Osteocyte (in vitro differentiated cells): ENCODE results near the gene OR2G3. TPM values are rescaled to one million over a fixed set of nuclear protein-coding genes. Genes with fewer than 3 reads are reported as not detected.

Experiments
- DNase-seq: peaks from one replicate; pipeline ENCODE4 v3.0.0; 2021; ENCODE audit warnings: mixed read lengths; ENCODE audit not compliant: unreplicated experiment; ENCODE audit errors: extremely low spot score
- H3K27ac Mint-ChIP-seq: one replicate; pipeline ENCODE4 v1.8.0; 2021; ENCODE audit warnings: mild to moderate bottlenecking, mixed read lengths; ENCODE audit not compliant: unreplicated experiment
- H3K27me3 Mint-ChIP-seq: one replicate; pipeline ENCODE4 v1.8.0; 2021; ENCODE audit warnings: mixed read lengths; ENCODE audit not compliant: unreplicated experiment
- H3K36me3 Mint-ChIP-seq: one replicate; pipeline ENCODE4 v1.8.0; 2021; ENCODE audit warnings: mixed read lengths; ENCODE audit not compliant: unreplicated experiment
- H3K4me1 Mint-ChIP-seq: one replicate; pipeline ENCODE4 v1.8.0; 2021; ENCODE audit warnings: mixed read lengths; ENCODE audit not compliant: unreplicated experiment
- H3K4me3 Mint-ChIP-seq: one replicate; pipeline ENCODE4 v1.8.0; 2021; ENCODE audit warnings: mild to moderate bottlenecking, moderate library complexity, mixed read lengths; ENCODE audit not compliant: unreplicated experiment
- H3K9me3 Mint-ChIP-seq: one replicate; pipeline ENCODE4 v1.8.0; 2021; ENCODE audit warnings: mixed read lengths; ENCODE audit not compliant: unreplicated experiment
- CTCF ChIP-seq: fragments of 200-600 bp; sonication (generic); IDR thresholded peaks from 2 replicates; pipeline ENCODE4 v1.5.0; 2021; ENCODE audit warnings: antibody characterized with exemption, mild to moderate bottlenecking, moderate library complexity
- total RNA-seq: library from RNA; stranded (reverse); gene quantifications from 2 replicates; pipeline ENCODE4 v1.2.1, GENCODE V29; 2021

The OR2G3 gene
- total RNA-seq, 1 donor from 2014 or later: not detected

- no peak for DNase-seq
- no peaks in the 10 kb centered on the region for H3K4me1 Mint-ChIP-seq
- H3K9me3 Mint-ChIP-seq: peaks cover 30% of the 10 kb centered on the region
- no peaks in the 10 kb centered on the region for H3K27me3 Mint-ChIP-seq
- no peak for TF ChIP-seq CTCF
- no peak overlapping the region for H3K27ac Mint-ChIP-seq
- H3K36me3 Mint-ChIP-seq: no peaks in the 10 kb centered on the region
- no peak overlapping the region for H3K4me3 Mint-ChIP-seq
Observed at GRCh38 chr1:247642742-247643141, 37.4 kb downstream of the OR2G3 start.

GRCh38 chr1:247646867-247647266 is 41.5 kb downstream of the OR2G3 start:
- H3K27ac Mint-ChIP-seq: no peak overlapping the region
- H3K36me3 Mint-ChIP-seq: no peaks in the 10 kb centered on the region
- no peaks in the 10 kb centered on the region for H3K4me1 Mint-ChIP-seq
- H3K9me3 Mint-ChIP-seq: peaks cover 8% of the 10 kb centered on the region
- no peaks in the 10 kb centered on the region for H3K27me3 Mint-ChIP-seq
- no peak overlapping the region for H3K4me3 Mint-ChIP-seq
- no peak for TF ChIP-seq CTCF
- no peak for DNase-seq

- H3K27me3 Mint-ChIP-seq: no peaks in the 10 kb centered on the region
- peaks cover 4% of the 10 kb centered on the region for H3K9me3 Mint-ChIP-seq
- H3K36me3 Mint-ChIP-seq: no peaks in the 10 kb centered on the region
- no peak for TF ChIP-seq CTCF
- no peak overlapping the region for H3K27ac Mint-ChIP-seq
- no peak overlapping the region for H3K4me3 Mint-ChIP-seq
- no peaks in the 10 kb centered on the region for H3K4me1 Mint-ChIP-seq
- DNase-seq: no peak
Observed at GRCh38 chr1:247647864-247648263, 42.5 kb downstream of the OR2G3 start.

GRCh38 chr1:247653040-247653439 is 47.7 kb downstream of the OR2G3 start:
- peaks cover 4% of the 10 kb centered on the region for H3K9me3 Mint-ChIP-seq
- no peak overlapping the region for H3K4me3 Mint-ChIP-seq
- no peak for TF ChIP-seq CTCF
- DNase-seq: no peak
- H3K36me3 Mint-ChIP-seq: no peaks in the 10 kb centered on the region
- H3K27ac Mint-ChIP-seq: no peak overlapping the region
- H3K27me3 Mint-ChIP-seq: no peaks in the 10 kb centered on the region
- no peaks in the 10 kb centered on the region for H3K4me1 Mint-ChIP-seq

Other genes starting within 250 kb of the OR2G3 start
- 0.16 and 0.44 TPM in 2 replicates for gene NLRP3, start 189.4 kb upstream of the OR2G3 start, total RNA-seq
- not detected in 2 replicates for gene OR2B11, start 147.5 kb upstream of the OR2G3 start, total RNA-seq
- gene OR2C3, start 69.1 kb upstream of the OR2G3 start, total RNA-seq: not detected in 2 replicates
- gene GCSAML, start 56.5 kb upstream of the OR2G3 start, total RNA-seq: not detected in 2 replicates
- not detected in 2 replicates for gene OR2G2, start 17.2 kb upstream of the OR2G3 start, total RNA-seq
- not detected in 2 replicates for gene OR13G1, start 74.2 kb downstream of the OR2G3 start, total RNA-seq
- gene OR6F1, start 111.1 kb downstream of the OR2G3 start, total RNA-seq: not detected in 2 replicates
- gene OR14K1, start 133.0 kb downstream of the OR2G3 start, total RNA-seq: not detected in 2 replicates
- not detected in 2 replicates for gene OR14A2, start 142.6 kb downstream of the OR2G3 start, total RNA-seq
- not detected in 2 replicates for gene OR1C1, start 155.0 kb downstream of the OR2G3 start, total RNA-seq
- gene OR14A16, start 218.5 kb downstream of the OR2G3 start, total RNA-seq: not detected in 2 replicates
- gene OR11L1, start 236.3 kb downstream of the OR2G3 start, total RNA-seq: not detected in 2 replicates